ENCODE results near the gene DYRK2.
A peak's percentile ranks its signal among the peaks of the same experiment; 100 is the strongest.

The DYRK2 gene

GRCh38 chr12:67648521-67649260, at the start of gene DYRK2:
Gene DYRK2, plus strand, starts transcription at chr12:67648745. Its CDS starts 389 bp downstream, at chr12:67649134.
- peak; percentile 36 to 67 (median 54) for DNase-seq (ENCODE audit: low read depth in 3 of 3)

- DNase-seq (ENCODE audit: low read depth in 3 of 3) = no peak
Measured at GRCh38 chr12:67599691-67600090, 48.9 kb upstream of the DYRK2 start.

DNA sequence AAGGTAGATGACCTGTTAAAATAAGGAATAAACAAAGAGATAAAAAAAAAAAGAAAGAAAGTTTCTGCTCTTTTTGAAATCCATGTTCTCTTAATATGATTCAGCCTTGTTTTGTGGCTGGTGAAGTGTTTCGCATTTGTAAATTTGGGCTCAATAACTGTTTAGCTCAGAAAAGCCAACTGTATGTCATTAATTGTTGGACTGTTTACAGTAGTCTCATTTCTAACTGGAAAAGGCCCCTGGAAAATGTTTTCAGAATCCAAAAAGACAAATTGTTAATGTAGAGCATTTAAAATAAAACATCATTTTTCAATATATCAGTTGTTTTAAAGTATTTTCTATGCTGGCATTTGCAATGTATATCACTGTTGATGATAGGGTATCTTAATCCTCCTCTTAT, 47.4 kb upstream of the DYRK2 start:
- no peak for DNase-seq (ENCODE audit: low read depth in 3 of 3)

DNA sequence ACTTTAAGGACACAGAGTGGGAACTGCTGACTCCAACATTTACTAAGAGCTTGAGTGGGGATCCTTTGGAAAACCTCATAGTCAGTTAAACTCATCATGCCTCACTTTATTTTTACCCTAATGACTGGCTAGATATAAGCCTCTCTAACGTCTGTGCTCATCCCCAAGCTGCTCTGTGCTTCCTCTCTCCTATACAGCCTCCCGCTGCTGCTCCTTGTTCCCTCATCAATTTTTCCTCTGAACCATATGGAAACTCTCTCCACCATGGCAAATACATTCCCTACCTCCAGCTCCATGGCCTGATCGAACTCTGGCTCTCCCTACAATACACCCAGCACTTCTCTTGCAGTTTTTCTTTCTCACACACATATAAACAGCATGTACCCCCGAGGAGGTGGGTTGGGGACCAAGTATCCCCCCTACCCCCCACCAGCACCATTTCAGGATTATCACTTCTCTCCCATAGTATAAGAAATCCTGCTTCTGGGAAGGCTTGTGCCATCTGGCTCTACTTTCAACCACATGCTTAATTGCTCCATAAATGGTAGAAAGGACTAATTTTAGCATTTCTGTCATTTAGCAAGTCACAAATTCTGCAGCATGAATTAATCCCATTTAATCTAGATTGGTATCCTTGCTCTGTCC, 39.2 kb upstream of the DYRK2 start:
- DNase-seq (ENCODE audit: low read depth in 3 of 3) = no peak

DNA sequence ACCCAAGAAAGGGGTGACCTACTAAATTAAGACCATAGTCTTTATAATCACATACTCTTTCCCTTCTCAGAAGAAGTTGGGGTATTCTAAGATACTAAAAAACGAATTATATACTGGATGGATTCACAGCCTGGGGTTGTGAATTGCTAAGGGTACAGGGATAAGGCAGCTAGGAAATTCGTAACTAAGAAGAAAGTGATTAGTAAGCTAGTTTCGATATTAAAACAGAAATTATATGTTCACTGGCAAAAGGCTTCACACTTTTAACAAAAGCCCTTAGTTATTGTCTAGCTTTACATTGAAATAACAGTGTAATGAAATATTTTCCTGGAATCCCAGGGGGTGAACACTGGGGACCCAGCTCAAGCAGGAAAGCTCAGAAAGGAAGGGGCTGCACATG, 35.5 kb upstream of the DYRK2 start:
- DNase-seq (ENCODE audit: low read depth in 3 of 3) = no peak

GRCh38 chr12:67617629-67618028, 30.9 kb upstream of the DYRK2 start:
- no peak for DNase-seq (ENCODE audit: low read depth in 3 of 3)

- no peak for DNase-seq (ENCODE audit: low read depth in 3 of 3)
Measured at GRCh38 chr12:67618303-67618702, 30.2 kb upstream of the DYRK2 start.

GRCh38 chr12:67621112-67621511, 27.4 kb upstream of the DYRK2 start:
- no peak for DNase-seq (ENCODE audit: low read depth in 3 of 3)

DNA sequence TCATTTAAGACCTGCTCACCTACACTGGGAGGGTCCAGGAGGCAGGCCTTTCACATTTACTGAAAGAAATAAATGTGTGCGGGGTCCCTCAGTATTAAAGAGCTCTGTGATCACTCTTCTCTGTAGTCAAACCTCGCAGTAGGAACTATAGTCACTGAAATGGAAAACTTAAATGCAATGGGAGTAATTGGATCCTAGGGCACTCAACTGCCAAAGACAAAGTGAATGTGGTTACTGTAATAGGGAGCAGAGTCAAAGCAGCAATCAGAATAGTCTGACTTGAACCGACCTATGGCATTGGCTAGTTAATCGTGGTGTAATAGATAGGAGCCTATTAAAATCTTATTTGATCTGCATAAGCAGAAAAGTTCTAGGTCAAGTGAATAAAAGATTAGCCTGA, 26.6 kb upstream of the DYRK2 start:
- no peak for DNase-seq (ENCODE audit: low read depth in 3 of 3)

DNA sequence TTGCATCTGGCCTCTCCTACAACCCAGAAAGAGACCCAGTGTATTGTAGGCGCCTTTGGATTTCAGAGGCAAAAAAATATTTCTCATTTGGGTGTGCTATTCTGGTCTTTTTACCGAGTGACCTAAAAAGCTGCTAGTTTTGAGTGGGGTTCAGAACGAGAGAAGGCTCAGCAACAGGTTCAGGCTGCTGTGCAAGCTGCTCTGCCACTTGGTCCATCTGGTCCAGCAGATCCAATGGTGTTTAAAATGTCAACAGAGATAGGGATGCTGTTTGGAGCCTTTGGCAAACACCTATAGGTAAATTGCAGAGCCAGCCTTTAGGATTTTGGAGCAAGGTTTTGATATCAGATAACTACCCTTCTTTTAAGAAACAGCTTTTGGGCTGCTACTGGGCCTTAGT, 25.3 kb upstream of the DYRK2 start:
- no peak for DNase-seq (ENCODE audit: low read depth in 3 of 3)

DNA sequence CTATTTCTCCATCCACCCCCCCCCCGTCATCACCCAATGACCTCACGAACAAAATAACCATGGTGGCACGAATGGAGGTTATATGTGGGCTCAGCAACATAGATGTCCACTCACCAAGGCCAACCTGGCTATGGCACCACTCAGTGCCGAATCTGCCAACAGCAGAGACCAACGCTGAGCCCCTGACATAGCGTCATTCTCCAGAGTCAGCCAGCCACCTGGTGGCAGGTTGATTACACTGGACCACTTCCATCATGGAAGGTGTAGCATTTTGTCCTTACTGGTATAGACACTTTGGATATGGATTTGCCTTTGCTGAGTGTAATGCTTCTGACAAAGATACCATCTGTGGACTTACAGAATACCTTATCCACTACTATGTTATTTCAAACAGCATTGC, 24.2 kb upstream of the DYRK2 start:
- no peak for DNase-seq (ENCODE audit: low read depth in 3 of 3)

GRCh38 chr12:67625004-67625403, 23.5 kb upstream of the DYRK2 start:
- DNase-seq (ENCODE audit: low read depth in 3 of 3) = no peak

DNA sequence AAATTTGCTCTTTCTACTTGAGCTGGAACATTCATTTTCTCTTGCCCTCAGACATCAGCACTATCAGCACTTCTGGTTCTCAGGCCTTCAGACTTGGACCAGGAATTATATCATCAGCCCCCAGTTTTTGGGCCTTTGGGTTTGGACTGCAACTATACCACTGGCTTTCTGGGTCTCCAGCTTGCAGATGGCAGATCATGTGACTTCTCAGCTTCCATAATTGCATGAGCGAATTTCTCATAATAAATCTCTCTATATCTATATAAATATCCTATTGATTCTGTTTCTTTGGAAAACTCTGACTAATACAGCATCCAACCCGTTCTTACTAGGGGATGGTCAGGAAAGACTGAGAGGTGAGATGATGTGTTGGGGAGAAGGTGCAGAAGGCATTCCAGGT, 22.4 kb upstream of the DYRK2 start:
- DNase-seq (ENCODE audit: low read depth in 3 of 3) = no peak

- peak; percentile 34 to 65 (median 50) for DNase-seq (ENCODE audit: low read depth in 3 of 3)
Measured at GRCh38 chr12:67630373-67631088, 18.0 kb upstream of the DYRK2 start.

- no peak for DNase-seq (ENCODE audit: low read depth in 3 of 3)
Measured at GRCh38 chr12:67632005-67632404, 16.5 kb upstream of the DYRK2 start.

DNA sequence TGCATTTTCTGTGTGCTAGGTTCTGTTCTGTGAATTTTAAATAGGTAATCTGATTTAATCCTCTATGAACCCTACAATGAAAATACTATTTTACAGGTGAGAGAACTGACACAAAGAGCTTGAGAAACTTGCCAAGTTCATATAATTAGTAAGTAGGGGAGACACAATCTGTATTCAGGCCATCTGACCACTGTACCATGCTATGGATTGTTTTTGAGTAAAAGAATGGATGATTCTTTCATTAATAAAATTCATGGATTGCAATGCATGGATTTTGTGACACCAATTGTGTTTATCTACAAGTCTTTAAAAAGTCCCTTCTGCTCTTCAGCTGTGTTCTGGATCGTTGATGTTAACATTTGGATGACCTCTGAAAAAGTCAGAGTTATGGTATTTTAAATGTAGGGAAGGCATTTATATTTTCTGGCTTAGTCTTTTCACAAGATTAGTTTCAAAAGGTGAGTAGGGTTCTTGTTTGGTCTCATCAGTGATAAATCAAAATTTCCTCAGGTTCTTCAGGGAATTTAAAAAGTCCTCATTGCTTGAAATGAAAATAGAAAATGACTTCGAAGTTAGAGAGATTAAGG, 15.4 kb upstream of the DYRK2 start:
- no peak for DNase-seq (ENCODE audit: low read depth in 3 of 3)

DNA sequence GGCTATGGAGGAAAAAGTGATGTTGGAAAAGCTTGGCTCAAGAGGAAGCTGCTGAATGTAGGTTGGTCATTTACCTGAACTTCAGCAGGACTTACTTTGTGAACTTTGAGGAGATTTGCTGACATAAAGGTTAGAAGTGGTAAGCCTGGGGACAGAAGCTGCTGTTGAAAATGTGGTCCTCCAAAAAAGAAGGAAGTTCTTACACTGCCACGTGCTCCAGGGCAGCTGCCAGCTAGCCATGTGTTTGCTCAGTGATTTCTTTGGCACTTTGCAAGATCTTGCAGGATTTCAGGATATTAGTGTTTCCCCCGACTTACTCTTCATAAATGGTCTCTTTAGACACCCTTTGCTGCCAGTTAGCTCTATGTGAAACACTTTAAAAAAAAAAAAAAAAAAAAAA, 14.8 kb upstream of the DYRK2 start:
- DNase-seq (ENCODE audit: low read depth in 3 of 3) = no peak

DNA sequence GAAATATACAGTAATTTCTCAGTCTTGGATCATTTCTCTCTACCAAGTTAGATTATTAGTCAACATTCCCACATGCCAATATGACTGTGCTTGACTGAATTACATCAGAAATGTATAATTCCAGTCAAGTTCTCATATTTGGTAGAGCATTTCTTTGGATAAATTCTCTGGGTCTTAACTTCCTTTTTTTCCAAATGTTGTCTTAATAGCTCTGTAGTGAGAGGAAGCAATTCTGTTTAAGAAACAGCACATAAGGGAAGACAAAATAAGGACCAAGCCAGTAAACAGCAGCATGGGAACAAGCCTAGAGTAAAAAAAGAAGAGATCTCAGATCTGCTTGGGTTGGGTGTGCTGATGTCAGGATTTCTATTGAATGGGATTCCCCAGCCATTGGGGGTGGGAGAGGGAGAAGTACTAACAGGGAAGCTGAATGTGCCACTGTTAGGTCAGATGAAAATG, 14.2 kb upstream of the DYRK2 start:
- DNase-seq (ENCODE audit: low read depth in 3 of 3) = no peak

GRCh38 chr12:67637718-67638117, 10.8 kb upstream of the DYRK2 start:
- DNase-seq (ENCODE audit: low read depth in 3 of 3) = no peak

GRCh38 chr12:67638694-67639093, 9.9 kb upstream of the DYRK2 start:
- DNase-seq (ENCODE audit: low read depth in 3 of 3) = no peak

- DNase-seq (ENCODE audit: low read depth in 3 of 3) = no peak
Measured at GRCh38 chr12:67640863-67641262, 7.7 kb upstream of the DYRK2 start.

GRCh38 chr12:67645126-67645525, 3.4 kb upstream of the DYRK2 start:
- no peak for DNase-seq (ENCODE audit: low read depth in 3 of 3)
